ENCODE measurements around the gene ATP4B.
"Not testable (repeated sequence)": the region's sequence is repeated elsewhere in the genome, so short reads cannot be mapped to it uniquely, and the experiment has no call there.

Gene ATP4B

GRCh38 chr13:113630804-113631203 lies 27.2 kb downstream of the ATP4B start:
- no peak for DNase-seq
- in situ Hi-C loops (cut with HindIII; ENCODE audit: low pct_ligation_motif_present, low pct_unique_long_range_greater_than_20kb, low sequenced_read_pairs): no loop called here

- DNase-seq: no peak
- in situ Hi-C loops (cut with HindIII; ENCODE audit: low pct_ligation_motif_present, low pct_unique_long_range_greater_than_20kb, low sequenced_read_pairs): no loop called here
Measured at GRCh38 chr13:113630296-113630695, 27.7 kb downstream of the ATP4B start.

DNA sequence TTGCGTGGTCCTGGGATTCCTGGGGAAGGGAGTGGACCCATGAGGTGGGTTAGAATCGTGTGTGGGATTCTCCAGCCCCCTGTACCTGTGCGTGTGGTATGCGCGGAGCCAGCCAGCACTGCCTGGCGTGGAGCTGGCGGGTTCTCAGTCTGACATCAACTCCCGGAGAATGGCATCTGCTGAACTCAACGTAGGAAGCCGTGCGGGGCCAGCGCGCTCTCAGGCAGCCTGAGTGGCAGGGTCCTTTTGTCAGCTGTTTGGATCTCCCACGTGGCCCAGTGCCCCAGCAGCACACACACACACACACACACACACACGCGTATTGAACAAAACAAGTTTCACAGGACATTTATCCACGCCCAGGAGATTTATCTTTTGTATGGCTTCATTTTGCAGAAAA lies 28.1 kb downstream of the ATP4B start:
- no peak for DNase-seq
- in situ Hi-C loops (cut with HindIII; ENCODE audit: low pct_ligation_motif_present, low pct_unique_long_range_greater_than_20kb, low sequenced_read_pairs): no loop called here

GRCh38 chr13:113628291-113629270 lies 29.4 kb downstream of the ATP4B start:
- in situ Hi-C loops (cut with HindIII; ENCODE audit: low pct_ligation_motif_present, low pct_unique_long_range_greater_than_20kb, low sequenced_read_pairs): no loop called here
- DNase-seq: no peak

DNA sequence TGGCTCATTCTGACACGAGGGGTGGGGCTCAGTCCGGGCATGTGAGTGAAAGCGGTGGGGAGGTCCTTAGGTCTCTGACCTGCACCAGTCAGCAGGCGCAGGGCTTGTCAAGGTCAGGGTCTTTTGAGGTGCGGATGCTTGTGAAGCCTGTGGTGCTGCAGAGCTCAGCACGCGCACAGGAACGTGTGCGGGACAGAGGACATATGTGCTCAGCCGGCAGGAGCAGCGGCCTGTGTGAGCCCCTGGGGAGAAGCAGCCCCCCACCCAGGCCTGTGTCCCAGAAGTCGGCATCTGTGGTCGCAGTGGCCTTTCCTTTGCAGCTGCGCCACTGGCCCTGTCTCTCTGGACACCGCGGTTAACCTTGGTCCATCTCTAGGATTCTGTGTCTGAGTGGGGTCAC lies 30.9 kb downstream of the ATP4B start:
- in situ Hi-C loops (cut with HindIII; ENCODE audit: low pct_ligation_motif_present, low pct_unique_long_range_greater_than_20kb, low sequenced_read_pairs): no loop called here
- no peak for DNase-seq

- in situ Hi-C loops (cut with HindIII; ENCODE audit: low pct_ligation_motif_present, low pct_unique_long_range_greater_than_20kb, low sequenced_read_pairs): no loop called here
- DNase-seq: no peak
Measured at GRCh38 chr13:113625965-113626721, 31.9 kb downstream of the ATP4B start.

GRCh38 chr13:113624640-113625304 lies 33.2 kb downstream of the ATP4B start:
- DNase-seq; in situ Hi-C loops (cut with HindIII; ENCODE audit: low pct_ligation_motif_present, low pct_unique_long_range_greater_than_20kb, low sequenced_read_pairs): not testable (repeated sequence)

GRCh38 chr13:113624235-113624587 lies 33.8 kb downstream of the ATP4B start:
- in situ Hi-C loops (cut with HindIII; ENCODE audit: low pct_ligation_motif_present, low pct_unique_long_range_greater_than_20kb, low sequenced_read_pairs): no loop called here

DNA sequence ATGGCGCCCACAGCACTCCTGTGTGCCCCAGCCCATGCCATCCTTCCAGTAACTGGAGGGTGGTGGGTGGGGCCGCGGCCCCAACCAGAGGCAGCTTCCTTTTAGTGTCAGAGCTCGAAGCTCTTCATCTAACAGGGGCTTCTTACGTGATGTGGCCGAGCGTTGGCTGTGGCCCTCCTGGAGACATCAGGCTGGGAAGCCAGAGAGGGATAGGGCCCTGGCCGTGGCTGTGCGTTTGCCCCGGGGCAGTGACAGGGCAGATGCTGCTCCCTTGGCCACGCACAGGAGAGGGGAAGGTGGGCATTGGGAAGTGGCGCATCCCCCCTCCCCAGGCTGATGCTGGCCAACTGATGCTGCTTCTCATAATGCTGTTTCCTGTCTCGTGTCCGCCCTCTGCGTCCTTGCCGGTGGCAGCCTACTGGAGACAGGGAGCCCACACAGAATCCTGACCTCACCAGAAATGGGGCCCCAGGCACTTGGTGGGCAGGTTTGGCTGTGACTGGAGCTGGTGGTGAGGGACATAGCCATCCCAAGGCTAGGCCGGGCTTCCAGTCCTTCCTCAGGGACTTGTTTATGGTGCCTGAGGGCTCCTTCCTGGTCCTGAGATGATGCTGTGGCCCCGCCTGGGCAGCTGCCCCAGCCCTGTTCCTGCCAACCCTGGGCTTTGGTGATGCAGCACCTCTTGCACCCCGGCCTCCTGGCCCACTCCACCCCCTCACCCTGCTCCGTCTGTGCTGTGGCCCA lies 34.3 kb downstream of the ATP4B start:
- in situ Hi-C loops (cut with HindIII; ENCODE audit: low pct_ligation_motif_present, low pct_unique_long_range_greater_than_20kb, low sequenced_read_pairs): no loop called here

More at GRCh38 chr13:113624235-113624587, 33.8 kb downstream of the ATP4B start:
- DNase-seq: no peak

DNA sequence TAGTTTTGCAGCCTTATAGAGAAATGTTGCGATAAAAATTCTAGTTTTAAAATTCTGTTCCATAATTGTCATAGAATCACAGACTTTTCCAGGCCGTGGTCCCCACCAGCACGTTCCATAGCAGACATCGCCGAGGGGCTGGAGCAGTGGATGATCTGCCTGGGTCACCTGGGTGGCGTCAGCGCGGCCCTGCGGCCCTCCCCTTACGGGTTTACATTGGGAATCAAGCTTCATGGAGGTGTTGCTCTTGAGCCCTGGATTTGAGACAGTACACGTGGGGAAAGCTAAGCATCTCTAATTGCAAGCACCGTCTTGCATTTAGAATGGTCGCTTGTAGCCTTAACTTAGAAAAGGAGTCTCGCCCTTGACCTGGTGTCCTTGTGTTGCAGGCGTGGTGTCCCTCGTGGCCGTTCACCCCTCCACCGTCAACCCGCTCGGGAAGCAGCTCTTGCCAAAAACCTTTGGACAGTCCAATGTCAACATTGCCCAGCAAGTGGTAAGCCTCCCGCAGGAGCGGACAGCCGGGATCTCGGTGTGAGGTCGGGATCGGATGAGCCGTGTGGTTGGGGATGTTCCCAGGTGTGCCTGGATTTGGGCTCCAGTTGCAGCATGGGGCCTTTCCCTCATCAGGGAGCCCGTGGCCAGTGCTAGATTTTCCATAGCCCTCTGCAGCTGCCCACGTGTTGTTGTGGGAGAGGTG lies 35.1 kb downstream of the ATP4B start:
- in situ Hi-C loops (cut with HindIII; ENCODE audit: low pct_ligation_motif_present, low pct_unique_long_range_greater_than_20kb, low sequenced_read_pairs): no loop called here
- no peak for DNase-seq

More for the DNA sequence above, 34.3 kb downstream of the ATP4B start:
- no peak for DNase-seq

- DNase-seq; in situ Hi-C loops (cut with HindIII; ENCODE audit: low pct_ligation_motif_present, low pct_unique_long_range_greater_than_20kb, low sequenced_read_pairs): not testable (repeated sequence)
Measured at GRCh38 chr13:113621986-113622550, 35.9 kb downstream of the ATP4B start.

DNA sequence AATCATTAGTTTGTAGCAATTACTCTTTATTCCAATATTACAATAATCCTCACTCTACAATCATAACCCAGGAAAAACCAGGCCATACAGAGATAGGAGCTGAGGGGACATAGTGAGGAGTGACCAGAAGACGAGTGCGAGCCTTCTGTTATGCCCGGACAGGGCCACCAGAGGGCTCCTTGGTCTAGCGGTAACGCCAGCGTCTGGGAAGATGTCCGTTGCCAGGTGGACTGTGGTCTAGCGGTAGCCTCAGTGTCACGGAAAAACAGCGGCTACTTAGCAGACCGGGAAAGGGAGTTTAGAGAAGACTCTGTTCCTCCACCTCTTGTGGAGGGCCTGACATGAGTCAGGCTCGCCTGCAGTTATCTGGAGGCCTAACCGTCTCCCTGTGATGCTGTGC lies 36.5 kb downstream of the ATP4B start:
- in situ Hi-C loops (cut with HindIII; ENCODE audit: low pct_ligation_motif_present, low pct_unique_long_range_greater_than_20kb, low sequenced_read_pairs): not testable (repeated sequence)
- peak; percentile 4 for DNase-seq

GRCh38 chr13:113621046-113621445 lies 37.0 kb downstream of the ATP4B start:
- in situ Hi-C loops (cut with HindIII; ENCODE audit: low pct_ligation_motif_present, low pct_unique_long_range_greater_than_20kb, low sequenced_read_pairs): no loop called here
- no peak for DNase-seq

GRCh38 chr13:113620036-113620796 lies 37.8 kb downstream of the ATP4B start:
- no peak for DNase-seq
- in situ Hi-C loops (cut with HindIII; ENCODE audit: low pct_ligation_motif_present, low pct_unique_long_range_greater_than_20kb, low sequenced_read_pairs): no loop called here

- in situ Hi-C loops (cut with HindIII; ENCODE audit: low pct_ligation_motif_present, low pct_unique_long_range_greater_than_20kb, low sequenced_read_pairs): no loop called here
- no peak for DNase-seq
Measured at GRCh38 chr13:113618455-113618854, 39.5 kb downstream of the ATP4B start.

DNA sequence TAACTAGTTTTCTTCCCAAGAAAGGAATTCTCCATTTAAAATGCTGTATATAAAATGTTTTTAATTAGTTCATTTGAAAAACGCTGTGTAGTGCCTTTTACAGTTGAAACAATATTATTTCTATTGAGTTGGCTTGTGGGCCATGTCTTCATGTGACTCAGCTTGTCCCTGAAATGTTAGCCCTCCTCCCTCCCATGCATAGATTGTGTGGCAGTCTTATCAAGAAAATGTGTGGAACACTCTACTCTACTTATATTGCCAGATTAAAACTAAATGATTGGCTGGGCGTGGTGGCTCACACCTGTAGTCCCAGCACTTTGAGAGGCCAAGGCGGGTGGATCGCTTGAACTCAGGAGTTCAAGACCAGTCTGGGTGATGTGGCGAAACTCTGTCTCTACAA lies 40.0 kb downstream of the ATP4B start:
- DNase-seq: no peak
- in situ Hi-C loops (cut with HindIII; ENCODE audit: low pct_ligation_motif_present, low pct_unique_long_range_greater_than_20kb, low sequenced_read_pairs): no loop called here
